ENCODE measurements around the gene HLA-DQB2. TPM values are rescaled to one million over a fixed set of nuclear protein-coding genes. Genes with fewer than 3 reads are reported as not detected.

Gene HLA-DQB2
- total RNA-seq, 1 donor from 2014 or later, result 4.7 TPM

GRCh38 chr6:32709625-32710024 is 53.7 kb downstream of the HLA-DQB2 start:
- intact Hi-C loops (cut with DNase I), result loop anchor here (10.0 kb wide), 1 partner anchor 85 kb away; no protein-coding TSS in a partner anchor
- DNase-seq (ENCODE audit: extremely low spot score in 2 of 2), result no peak
- Histone ChIP-seq H3K4me3 (no peak overlapping the region), H3K9me3 (no peaks in the 10 kb centered on the region), H3K27me3 (no peaks in the 10 kb centered on the region), H3K27ac (no peak overlapping the region), H3K36me3 (no peaks in the 10 kb centered on the region), H3K4me1 (no peaks in the 10 kb centered on the region)
- no peak for TF ChIP-seq POLR2AphosphoS5 (IDR thresholded peaks at IDR 0.05; ENCODE audit: insufficient read depth in 1 of 2, low read depth in 1 of 2)
- no peak for TF ChIP-seq POLR2A (IDR thresholded peaks at IDR 0.05)
- no peak for TF ChIP-seq CTCF (IDR thresholded peaks at IDR 0.05)

Small RNA genes lying within 50 kb of the gene (microRNA-seq; reads per million reads assigned to microRNA genes)
- gene MIR3135B (ENCODE audit: borderline number of aligned reads, borderline replicate concordance), result not detected

Small RNA genes lying within 50 kb of the gene (small RNA-seq; reads per million reads assigned to genes)
- not detected for gene MIR3135B

Other genes starting within 250 kb of the HLA-DQB2 start
- 4.7 TPM for gene HLA-DRB5, start 233.2 kb downstream of the HLA-DQB2 start, total RNA-seq
- 25.5 TPM for gene HLA-DRB1, start 173.7 kb downstream of the HLA-DQB2 start, total RNA-seq
- gene HLA-DQA1, start 126.1 kb downstream of the HLA-DQB2 start, total RNA-seq, result 7.4 TPM
- gene HLA-DQB1, start 96.9 kb downstream of the HLA-DQB2 start, total RNA-seq, result 3.2 TPM
- 2.2 TPM for gene HLA-DQA2, start 22.1 kb downstream of the HLA-DQB2 start, total RNA-seq
- gene HLA-DOB, start 53.5 kb upstream of the HLA-DQB2 start, total RNA-seq, result 2.7 TPM
- 19.9 TPM for gene TAP2, start 75.2 kb upstream of the HLA-DQB2 start, total RNA-seq
- gene PSMB8, start 80.5 kb upstream of the HLA-DQB2 start, total RNA-seq, result 31.9 TPM
- gene TAP1, start 90.2 kb upstream of the HLA-DQB2 start, total RNA-seq, result 50.6 TPM
- gene PSMB9, start 90.7 kb upstream of the HLA-DQB2 start, total RNA-seq, result 19.6 TPM
- 10.3 TPM for gene HLA-DMB, start 177.5 kb upstream of the HLA-DQB2 start, total RNA-seq
- gene HLA-DMA, start 189.6 kb upstream of the HLA-DQB2 start, total RNA-seq, result 27.7 TPM
- gene BRD2, start 205.1 kb upstream of the HLA-DQB2 start, total RNA-seq, result 125 TPM
- gene HLA-DOA, start 246.1 kb upstream of the HLA-DQB2 start, total RNA-seq, result 30.2 TPM

Measured in vagina (tissue), 2 donors.